ENCODE measurements around the gene LTB. TPM values are rescaled to one million over a fixed set of nuclear protein-coding genes. Genes with fewer than 3 reads are reported as not detected.

Gene LTB
- total and polyA plus RNA-seq, 9 of the 15 experiments (the other 6 are each of a cell fraction or from before 2014, with no cell fraction given) = 0.07 to 0.51 TPM; not detected in 7

- TF ChIP-seq HOMEZ (CRISPR knock-in tag; IDR thresholded peaks at IDR 0.05) (no peak; the same call in 1 of the 2 replicates), ZKSCAN3 (CRISPR knock-in tag; IDR thresholded peaks at IDR 0.05) (no peak), IRF9 (tag; IDR thresholded peaks at IDR 0.05) (peak; percentile 24; the same call in 1 of the 2 replicates), HIVEP1 (CRISPR knock-in tag; IDR thresholded peaks at IDR 0.05) (peak; percentile 30; the same call in 1 of the 2 replicates), ZNF140 (CRISPR knock-in tag; IDR thresholded peaks at IDR 0.05) (no peak), TAF1 (IDR thresholded peaks at IDR 0.05; ENCODE audit: control insufficient read depth, extremely low read depth, insufficient read depth, low read length, severe bottlenecking) (peak; percentile 99), KDM4B (IDR thresholded peaks at IDR 0.05; ENCODE audit: borderline replicate concordance in 2 of 2, low read depth in 1 of 2) (peak in 1 of 2 experiments; percentile 91; a peak in 1 of 4 replicates), ZFP1 (CRISPR knock-in tag; IDR thresholded peaks at IDR 0.05) (peak; percentile 45; the same call in 1 of the 2 replicates), NR1H2 (CRISPR knock-in tag; IDR thresholded peaks at IDR 0.05) (peak; percentile 94; the same call in 1 of the 2 replicates), RBM39 (optimal IDR thresholded peaks at IDR 0.05; ENCODE audit: low read depth, low read length) (peak; percentile 99), ZNF121 (CRISPR knock-in tag; conservative IDR thresholded peaks at IDR 0.05) (no peak), CREB3 (tag; conservative IDR thresholded peaks at IDR 0.05; ENCODE audit: low read depth) (peak; percentile 76; the same call in 1 of the 2 replicates), FOXA3 (CRISPR knock-in tag; conservative IDR thresholded peaks at IDR 0.05 in 1 of 2, IDR thresholded peaks at IDR 0.05 in 1 of 2) (no peak), KLF10 (CRISPR knock-in tag; IDR thresholded peaks at IDR 0.05) (no peak), OTX1 (CRISPR knock-in tag; IDR thresholded peaks at IDR 0.05) (peak; percentile 85), SPI1 (IDR thresholded peaks at IDR 0.05; ENCODE audit: borderline replicate concordance, low read depth, low read length) (peak; percentile 65; the same call in 1 of the 2 replicates), CREB5 (CRISPR knock-in tag; IDR thresholded peaks at IDR 0.05) (no peak), SMAD2 (IDR thresholded peaks at IDR 0.05; ENCODE audit: low read depth, low read length) (no peak)
Observed at GRCh38 chr6:31541658-31542521, 40.3 kb downstream of the LTB start, which contains the start of gene DDX39B (continued).

All from K562 (cell line).